NCI-H460 (cell line): ENCODE results near the gene TEC. TPM values are rescaled to one million over a fixed set of nuclear protein-coding genes. Genes with fewer than 3 reads are reported as not detected.
"Not testable (repeated sequence)": the region's sequence is repeated elsewhere in the genome, so short reads cannot be mapped to it uniquely, and the experiment has no call there.

Experiments used
- DNase-seq: peaks from one replicate; pipeline ENCODE4 v3.0.0-alpha.2; 2016; ENCODE audit warnings: low read depth; ENCODE audit errors: extremely low read depth
- total RNA-seq: library from RNA; depleted of rRNA; stranded (reverse); fragments of >200 nt; shearing (Covaris generic); gene quantifications from 2 replicates; pipeline ENCODE4 v1.2.3, GENCODE V29; 2014

Gene TEC
- total RNA-seq, 1 experiment from 2014 or later, result 2.9 TPM

GRCh38 chr4:48203819-48204218 lies 65.8 kb downstream of the TEC start:
- DNase-seq, result no peak

- no peak for DNase-seq
Observed at GRCh38 chr4:48197643-48198237, 71.9 kb downstream of the TEC start.

GRCh38 chr4:48196758-48197504 lies 72.7 kb downstream of the TEC start:
- no peak for DNase-seq

- no peak for DNase-seq
Observed at GRCh38 chr4:48195853-48196252, 73.8 kb downstream of the TEC start.

- no peak for DNase-seq
Observed at GRCh38 chr4:48195374-48195773, 74.3 kb downstream of the TEC start.

- no peak for DNase-seq
Observed at GRCh38 chr4:48194971-48195370, 74.7 kb downstream of the TEC start.

GRCh38 chr4:48193921-48194468 lies 75.6 kb downstream of the TEC start:
- DNase-seq, result no peak

GRCh38 chr4:48193096-48193836 lies 76.4 kb downstream of the TEC start:
- no peak for DNase-seq

GRCh38 chr4:48191758-48192157 lies 77.9 kb downstream of the TEC start:
- no peak for DNase-seq

- no peak for DNase-seq
Observed at GRCh38 chr4:48190839-48191238, 78.8 kb downstream of the TEC start.

GRCh38 chr4:48189731-48190130 lies 79.9 kb downstream of the TEC start:
- no peak for DNase-seq

GRCh38 chr4:48188390-48188789 lies 81.2 kb downstream of the TEC start:
- no peak for DNase-seq

- DNase-seq, result no peak
Observed at GRCh38 chr4:48187813-48188212, 81.8 kb downstream of the TEC start.

- not testable (repeated sequence) for DNase-seq
Observed at GRCh38 chr4:48187066-48187465, 82.6 kb downstream of the TEC start.

GRCh38 chr4:48186394-48186793 lies 83.2 kb downstream of the TEC start:
- not testable (repeated sequence) for DNase-seq

- no peak for DNase-seq
Observed at GRCh38 chr4:48184882-48185281, 84.8 kb downstream of the TEC start.

GRCh38 chr4:48180234-48180633 lies 89.4 kb downstream of the TEC start:
- DNase-seq, result no peak

- no peak for DNase-seq
Observed at GRCh38 chr4:48178931-48179330, 90.7 kb downstream of the TEC start.

GRCh38 chr4:48175806-48176205 lies 93.8 kb downstream of the TEC start:
- DNase-seq, result no peak

- DNase-seq, result no peak
Observed at GRCh38 chr4:48175328-48175727, 94.3 kb downstream of the TEC start.
